Endodermal cell (in vitro differentiated cells): Measurements from ENCODE around the gene SMG7. TPM values are rescaled to one million over a fixed set of nuclear protein-coding genes. Genes with fewer than 3 reads are reported as not detected.

ENCODE experiments used
- DNase-seq: peaks from one replicate; pipeline ENCODE4 v3.0.0-alpha.2; 2017
- H3K27ac ChIP-seq: 2 replicates; pipeline ENCODE4 v1.5.1; 2013; ENCODE audit warnings: mild to moderate bottlenecking, low read depth, low read length, moderate library complexity
- H3K27me3 ChIP-seq: 2 replicates; pipeline ENCODE4 v1.6.1; 2013; ENCODE audit warnings: mild to moderate bottlenecking, low read length, moderate library complexity; ENCODE audit not compliant: insufficient read depth, control insufficient read depth, poor library complexity, severe bottlenecking
- H3K36me3 ChIP-seq: 2 replicates; pipeline ENCODE4 v1.7.0; 2013; ENCODE audit warnings: mild to moderate bottlenecking, low read length, moderate library complexity; ENCODE audit not compliant: control insufficient read depth, insufficient read depth
- H3K4me1 ChIP-seq: one replicate; pipeline ENCODE4 v1.7.0; 2013; ENCODE audit warnings: low read length; ENCODE audit not compliant: control insufficient read depth, insufficient read depth
- H3K4me3 ChIP-seq: 2 replicates; pipeline ENCODE4 v1.5.1; 2013; ENCODE audit warnings: mild to moderate bottlenecking, low read length, moderate library complexity
- H3K9ac ChIP-seq: 2 replicates; pipeline ENCODE4 v1.6.1; 2013; ENCODE audit warnings: mild to moderate bottlenecking, low read length, moderate library complexity; ENCODE audit not compliant: poor library complexity, severe bottlenecking; ENCODE audit errors: extremely low read depth
- H3K9me3 ChIP-seq: 2 replicates; pipeline ENCODE4 v1.6.1; 2013; ENCODE audit warnings: mild to moderate bottlenecking, low read length, moderate library complexity; ENCODE audit not compliant: control insufficient read depth
- H3K27ac Mint-ChIP-seq: 2 replicates; pipeline ENCODE4 v1.8.0; 2020; ENCODE audit warnings: mixed read lengths
- H3K27me3 Mint-ChIP-seq: 2 replicates; pipeline ENCODE4 v1.8.0; 2021; ENCODE audit warnings: mild to moderate bottlenecking, mixed read lengths; ENCODE audit not compliant: insufficient read depth
- H3K36me3 Mint-ChIP-seq: 2 replicates; pipeline ENCODE4 v1.8.0; 2020; ENCODE audit warnings: low read depth, mixed read lengths
- H3K4me1 Mint-ChIP-seq: 2 replicates; pipeline ENCODE4 v1.8.0; 2020; ENCODE audit warnings: mixed read lengths
- H3K4me3 Mint-ChIP-seq: 2 replicates; pipeline ENCODE4 v1.8.0; 2020; ENCODE audit warnings: mild to moderate bottlenecking, moderate library complexity, mixed read lengths
- H3K9me3 Mint-ChIP-seq: 2 replicates; pipeline ENCODE4 v1.8.0; 2020; ENCODE audit warnings: mild to moderate bottlenecking, mixed read lengths
- CTCF ChIP-seq: fragments of 200-600 bp; sonication (generic); conservative IDR thresholded peaks from 2 replicates; pipeline ENCODE4 v1.5.0; 2021; ENCODE audit warnings: antibody characterized with exemption, mild to moderate bottlenecking
- WGBS, 2 experiments: methylation state at CpG; one replicate each; pipeline versions ENCODE4 v1.1.5 to v1.1.7; 2013; ENCODE audit warnings: missing lambda C conversion rate in 2 of 2, mixed read lengths in 1 of 2; ENCODE audit not compliant: insufficient coverage in 1 of 2, insufficient read length in 1 of 2; 5-methylcytosine and 5-hydroxymethylcytosine counted together
- total RNA-seq, 2 donors: library from RNA; stranded (reverse); fragmentation: NEBNext Ultra II Directional in 1 of 2; extraction: Animal tissue kit (Norgen Biotek cat#: 25700) in 1 of 2; gene quantifications; 2 replicates in 1 of 2; 3 replicates in 1 of 2; pipeline ENCODE4 v1.2.1, GENCODE V29; 2021

SMG7 gene
- total RNA-seq, 2 donors from 2014 or later, result 60.5 to 75.9 TPM

GRCh38 chr1:183554577-183554976 is 82.3 kb downstream of the SMG7 start:
- no peaks in the 10 kb centered on the region for H3K9me3 ChIP-seq
- DNase-seq, result no peak
- Mint-ChIP-seq H3K27ac (peak overlapping the region; percentile 64), H3K4me1 (peaks cover 41% of the 10 kb centered on the region), H3K36me3 (peaks cover 52% of the 10 kb centered on the region), H3K27me3 (no peaks in the 10 kb centered on the region), H3K9me3 (no peaks in the 10 kb centered on the region), H3K4me3 (no peak overlapping the region)
- H3K27me3 ChIP-seq, result no peaks in the 10 kb centered on the region
- 89% methylated on average over 3 of the region's 3 CpGs; no CpG with 5 or more reads in 1 of the 2 experiments for WGBS, 2 experiments
- H3K9ac ChIP-seq, result no peak overlapping the region
- no peak overlapping the region for H3K27ac ChIP-seq
- TF ChIP-seq CTCF, result no peak
- H3K4me3 ChIP-seq, result no peak overlapping the region
- peaks cover 68% of the 10 kb centered on the region for H3K36me3 ChIP-seq
- H3K4me1 ChIP-seq, result peaks cover 16% of the 10 kb centered on the region

GRCh38 chr1:183559061-183559460 is 86.8 kb downstream of the SMG7 start:
- H3K4me1 ChIP-seq, result peaks cover 11% of the 10 kb centered on the region
- Mint-ChIP-seq H3K27ac (no peak overlapping the region), H3K4me1 (peaks cover 24% of the 10 kb centered on the region), H3K4me3 (no peak overlapping the region), H3K9me3 (no peaks in the 10 kb centered on the region), H3K36me3 (peaks cover 20% of the 10 kb centered on the region), H3K27me3 (no peaks in the 10 kb centered on the region)
- no peak overlapping the region for H3K9ac ChIP-seq
- peak; percentile 14 for DNase-seq
- no peaks in the 10 kb centered on the region for H3K9me3 ChIP-seq
- H3K36me3 ChIP-seq, result peaks cover 37% of the 10 kb centered on the region
- no peaks in the 10 kb centered on the region for H3K27me3 ChIP-seq
- H3K27ac ChIP-seq, result no peak overlapping the region
- no peak for TF ChIP-seq CTCF
- H3K4me3 ChIP-seq, result no peak overlapping the region

- no peak overlapping the region for H3K27ac ChIP-seq
- peaks cover 8% of the 10 kb centered on the region for H3K36me3 ChIP-seq
- no peaks in the 10 kb centered on the region for H3K4me1 Mint-ChIP-seq
- no peak for TF ChIP-seq CTCF
- no peaks in the 10 kb centered on the region for H3K9me3 ChIP-seq
- no peaks in the 10 kb centered on the region for H3K9me3 Mint-ChIP-seq
- H3K27me3 ChIP-seq, result no peaks in the 10 kb centered on the region
- no peak overlapping the region for H3K9ac ChIP-seq
- no peak overlapping the region for H3K4me3 Mint-ChIP-seq
- H3K36me3 Mint-ChIP-seq, result peaks cover 7% of the 10 kb centered on the region
- WGBS, 2 experiments, result 95% methylated on average over 2 of the region's 2 CpGs
- H3K4me3 ChIP-seq, result no peak overlapping the region
- H3K4me1 ChIP-seq, result no peaks in the 10 kb centered on the region
- H3K27me3 Mint-ChIP-seq, result no peaks in the 10 kb centered on the region
- peak; percentile 38 for DNase-seq
- H3K27ac Mint-ChIP-seq, result no peak overlapping the region
These were observed 90.4 kb downstream of the SMG7 start for GRCh38 chr1:183562701-183563100.
